Measurements from ENCODE around the gene CRYZL1. TPM values are rescaled to one million over a fixed set of nuclear protein-coding genes. Genes with fewer than 3 reads are reported as not detected.

The CRYZL1 gene
- total and polyA plus RNA-seq, 10 donors: 21.7 to 54.9 (median 33.6) TPM

DNA sequence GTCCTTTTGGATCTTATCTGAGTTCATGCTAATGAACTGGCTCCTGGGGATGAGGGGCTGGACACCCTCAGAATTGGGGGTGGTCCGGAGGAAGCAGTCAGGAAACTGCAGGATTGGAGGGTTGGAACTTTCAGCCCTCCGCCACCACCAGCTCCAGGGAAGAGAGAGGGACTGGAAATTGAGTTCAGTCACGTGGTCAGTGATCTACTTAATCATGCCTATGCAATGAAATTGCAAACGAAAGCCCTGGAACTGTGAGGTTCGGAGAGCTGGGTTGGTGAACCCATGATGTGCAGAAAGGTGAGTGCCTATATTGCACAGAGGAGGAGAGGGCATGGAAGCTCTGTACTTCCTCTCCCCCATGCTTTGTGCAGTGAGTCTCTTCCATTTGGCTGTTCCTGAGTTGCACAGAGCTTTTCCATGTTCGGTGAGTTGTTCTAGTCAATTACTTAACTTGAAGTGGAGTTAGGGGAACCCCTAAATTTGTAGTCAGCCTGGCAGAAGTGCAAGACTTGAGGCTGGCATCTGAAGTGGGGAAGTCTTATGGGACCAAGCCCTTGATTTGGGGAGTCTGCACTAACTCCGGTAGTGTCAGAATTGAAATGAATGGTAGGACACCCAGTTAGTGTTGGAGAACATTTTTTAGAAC lies 17.5 kb upstream of the CRYZL1 start:
- Histone ChIP-seq H3K4me3 (no peak overlapping the region), H3K4me1 (peaks cover 14 to 60% (median 35%) of the 10 kb centered on the region in 6 donors), H3K27ac (peak overlapping the region in 4 of 8 donors; percentile 12 to 81 (median 22)), H3K9me3 (peaks cover 0 to 4% (median 0%) of the 10 kb centered on the region in 8 donors), H3K36me3 (no peaks in the 10 kb centered on the region), H3K27me3 (replicated peaks in 1 of 7) (no peaks in the 10 kb centered on the region)
- 75 to 94% (median 85%) methylated on average over 7 of the region's 7 CpGs for WGBS, 5 donors
- no peak for TF ChIP-seq POLR2AphosphoS5 (IDR thresholded peaks at IDR 0.05)
- no peak for TF ChIP-seq POLR2A (IDR thresholded peaks at IDR 0.05)
- TF ChIP-seq CTCF (IDR thresholded peaks at IDR 0.05 in 8 of 11, conservative IDR thresholded peaks at IDR 0.05 in 3 of 11): no peak
- DNase-seq: no peak
- intact Hi-C loops (cut with DNase I; ENCODE audit: low total_unique reads): no loop called here

DNA sequence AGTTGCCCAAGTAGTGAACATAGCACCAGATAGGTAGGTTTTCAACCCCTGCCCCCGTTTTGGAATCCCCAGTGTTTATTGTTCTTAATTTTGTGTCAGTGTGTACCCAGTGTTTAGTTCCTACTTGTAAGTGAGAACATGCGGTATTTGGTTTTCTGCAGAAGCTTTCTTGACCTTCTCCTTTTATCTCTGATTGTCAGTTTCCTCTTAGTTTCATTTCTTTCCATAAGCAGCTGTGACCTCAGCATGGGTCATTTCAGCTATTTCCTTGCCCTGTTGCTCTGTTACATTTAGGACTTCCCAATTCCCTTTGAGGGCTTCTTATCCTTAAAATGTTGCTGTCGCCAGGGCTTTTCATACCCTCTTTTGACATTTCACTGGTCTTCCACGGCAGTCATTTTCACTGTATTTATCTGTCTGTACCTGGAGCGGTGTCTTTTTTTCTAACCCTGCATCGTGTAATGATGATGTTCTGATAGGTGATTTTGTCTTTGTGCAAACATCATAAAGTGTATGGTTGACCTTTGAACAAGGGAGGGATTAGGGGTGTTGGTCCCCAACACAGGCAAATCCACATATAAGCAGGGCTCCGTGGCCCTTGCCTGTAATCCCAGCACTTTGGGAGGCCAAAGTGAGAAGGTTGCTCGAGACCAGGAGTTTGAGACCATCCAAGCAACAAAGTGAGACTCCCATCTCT lies 15.7 kb upstream of the CRYZL1 start:
- no peaks in the 10 kb centered on the region for H3K36me3 ChIP-seq
- peaks cover 0 to 4% (median 0%) of the 10 kb centered on the region in 8 donors for H3K9me3 ChIP-seq
- 36 to 62% (median 53%) methylated on average over 8 of the region's 8 CpGs for WGBS, 5 donors
- intact Hi-C loops (cut with DNase I; ENCODE audit: low total_unique reads): no loop called here
- no peaks in the 10 kb centered on the region for H3K27me3 ChIP-seq (replicated peaks in 1 of 7)
- H3K27ac ChIP-seq: peak overlapping the region; percentile 5 to 84 (median 74)
- TF ChIP-seq POLR2AphosphoS5 (IDR thresholded peaks at IDR 0.05) (peak in 1 of 3 donors; percentile 40), POLR2A (IDR thresholded peaks at IDR 0.05) (no peak)
- no peak overlapping the region for H3K4me3 ChIP-seq
- DNase-seq: no peak
- H3K4me1 ChIP-seq: peaks cover 14 to 59% (median 35%) of the 10 kb centered on the region in 6 donors

GRCh38 chr21:33655588-33656221 lies 14.2 kb upstream of the CRYZL1 start:
- H3K36me3 ChIP-seq: no peaks in the 10 kb centered on the region
- WGBS, 5 donors: 80 to 88% (median 84%) methylated on average over 8 of the region's 8 CpGs
- H3K27me3 ChIP-seq (replicated peaks in 1 of 7): no peaks in the 10 kb centered on the region
- no peak overlapping the region for H3K4me3 ChIP-seq
- no peaks in the 10 kb centered on the region for H3K9me3 ChIP-seq
- peak overlapping the region in 5 of 8 donors; percentile 40 to 84 (median 77) for H3K27ac ChIP-seq
- intact Hi-C loops (cut with DNase I; ENCODE audit: low total_unique reads): no loop called here
- no peak for TF ChIP-seq POLR2AphosphoS5 (IDR thresholded peaks at IDR 0.05)
- TF ChIP-seq POLR2A (IDR thresholded peaks at IDR 0.05): no peak
- TF ChIP-seq CTCF (IDR thresholded peaks at IDR 0.05 in 8 of 11, conservative IDR thresholded peaks at IDR 0.05 in 3 of 11): no peak
- no peak for DNase-seq
- H3K4me1 ChIP-seq: peaks cover 14 to 68% (median 42%) of the 10 kb centered on the region in 6 donors

DNA sequence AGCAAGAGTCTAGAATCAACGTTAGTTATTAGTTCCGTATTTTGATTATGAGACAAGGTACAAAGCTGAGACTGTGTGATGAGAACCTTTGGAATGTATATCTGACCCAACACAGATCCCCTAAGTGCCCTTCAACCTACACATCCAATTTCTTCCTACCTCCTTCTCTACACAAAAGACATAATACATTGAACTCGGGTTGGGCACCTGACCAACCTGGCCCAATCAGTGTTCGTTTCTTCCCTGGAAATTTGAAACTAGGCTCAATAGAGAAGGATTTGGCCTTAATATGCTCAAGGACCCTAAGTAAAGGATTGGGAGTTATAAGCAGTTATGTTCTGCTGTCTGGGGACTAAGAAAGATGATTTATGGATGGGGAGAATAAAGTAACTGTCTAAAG lies 12.9 kb upstream of the CRYZL1 start:
- intact Hi-C loops (cut with DNase I; ENCODE audit: low total_unique reads): no loop called here
- no peak overlapping the region for H3K4me3 ChIP-seq
- H3K27me3 ChIP-seq (replicated peaks in 1 of 7): no peaks in the 10 kb centered on the region
- no peak for DNase-seq
- 82 to 94% (median 92%) methylated on average over 4 of the region's 4 CpGs for WGBS, 5 donors
- no peaks in the 10 kb centered on the region for H3K9me3 ChIP-seq
- H3K27ac ChIP-seq: peak overlapping the region in 6 of 8 donors; percentile 40 to 84 (median 71)
- no peak for TF ChIP-seq POLR2A (IDR thresholded peaks at IDR 0.05)
- TF ChIP-seq POLR2AphosphoS5 (IDR thresholded peaks at IDR 0.05): no peak
- no peak for TF ChIP-seq CTCF (IDR thresholded peaks at IDR 0.05 in 8 of 11, conservative IDR thresholded peaks at IDR 0.05 in 3 of 11)
- no peaks in the 10 kb centered on the region for H3K36me3 ChIP-seq
- H3K4me1 ChIP-seq: peaks cover 14 to 77% (median 49%) of the 10 kb centered on the region in 6 donors

Data from spleen (tissue), 11 donors.